A549 (cell line): Measurements from ENCODE around the gene MGRN1. TPM values are rescaled to one million over a fixed set of nuclear protein-coding genes. Genes with fewer than 3 reads are reported as not detected.

Source experiments
- ATAC-seq, 2 experiments: fragments of 200-7000 bp in 1 of 2; fragments of >200 bp in 1 of 2; cut with Nextera tagmentation in 1 of 2; cut with Tn5 transposase in 1 of 2; 3 replicates each; pipeline versions ENCODE4 v1.8.0 to v1.9.1; 2018 to 2020; ENCODE audit warnings: mild to moderate bottlenecking in 1 of 2, moderate library complexity in 1 of 2
- CTCF ChIA-PET: fragments of 300-600 bp; sonication (Branson Sonifier 250); formaldehyde crosslinking; extraction: SDS; loops from one replicate; lab custom pipeline; 2021; ENCODE audit warnings: antibody characterized with exemption, inconsistent platforms; lab: Yijun Ruan, JAX
- POLR2A ChIA-PET: fragments of 350-600 bp; formaldehyde crosslinking; extraction: SDS; loops from one replicate; lab custom pipeline; 2021; ENCODE audit warnings: antibody characterized with exemption, inconsistent platforms; lab: Yijun Ruan, JAX
- DNase-seq, 2 experiments: peaks; one replicate each; pipeline versions ENCODE4 v3.0.0 to v3.0.0-alpha.2; 2011 to 2016; ENCODE audit warnings: low read depth in 1 of 2, low spot score in 1 of 2
- FAIRE-seq: peaks from 2 replicates; lab custom pipeline; 2011; peaks lifted over from hg19 to GRCh38; lab: Jason Lieb, UNC
- H3K27ac ChIP-seq, 2 experiments: fragments of >200 bp; sonication (Bioruptor Twin); formaldehyde crosslinking; 3 replicates each; pipeline ENCODE4 v1.5.1; 2016 to 2017
- H3K4me1 ChIP-seq: fragments of >200 bp; sonication (Bioruptor Twin); formaldehyde crosslinking; 3 replicates; pipeline ENCODE4 v1.6.1; 2016
- H3K4me2 ChIP-seq: fragments of >200 bp; sonication (Bioruptor Twin); formaldehyde crosslinking; 3 replicates; pipeline ENCODE4 v1.6.1; 2016
- H3K4me3 ChIP-seq: fragments of >200 bp; sonication (Bioruptor Twin); formaldehyde crosslinking; 3 replicates; pipeline ENCODE4 v1.5.1; 2016
- H3K9me3 ChIP-seq: fragments of >200 bp; sonication (Bioruptor Twin); formaldehyde crosslinking; 3 replicates; pipeline ENCODE4 v1.6.1; 2016
- CHD2 ChIP-seq: fragments of 150-350 bp; IDR thresholded peaks from 2 replicates; pipeline ENCODE4 v1.6.1; 2014; ENCODE audit warnings: low read length; ENCODE audit not compliant: partially characterized antibody
- CHD4 ChIP-seq: fragments of 200-600 bp; sonication (generic); IDR thresholded peaks from 2 replicates; pipeline ENCODE4 v1.6.1; 2016; ENCODE audit warnings: antibody characterized with exemption, mild to moderate bottlenecking, borderline replicate concordance
- ELK1 ChIP-seq: fragments of 150-350 bp; IDR thresholded peaks from 2 replicates; pipeline ENCODE4 v1.6.1; 2014; ENCODE audit warnings: low read depth, mild to moderate bottlenecking, low read length
- EP300 ChIP-seq, 2 experiments: fragments of >200 bp; sonication (Bioruptor Twin); formaldehyde crosslinking; IDR thresholded peaks; 2 replicates in 1 of 2; 3 replicates in 1 of 2; pipeline ENCODE4 v1.6.1; 2016 to 2017
- FOSB ChIP-seq: fragments of 250-450 bp; sonication (Bioruptor Pico); IDR thresholded peaks from 2 replicates; pipeline ENCODE4 v1.5.0; 2020; ENCODE audit warnings: mild to moderate bottlenecking, moderate library complexity
- FOXS1 ChIP-seq: fragments of 250-450 bp; sonication (Bioruptor Pico); IDR thresholded peaks from 2 replicates; pipeline ENCODE4 v1.5.0; 2020; ENCODE audit warnings: mild to moderate bottlenecking, moderate library complexity
- HEYL ChIP-seq: fragments of 250-450 bp; sonication (Bioruptor Pico); IDR thresholded peaks from 2 replicates; pipeline ENCODE4 v1.8.0; 2021; ENCODE audit warnings: mild to moderate bottlenecking, moderate library complexity
- JUN ChIP-seq, 2 experiments: fragments of >200 bp; sonication (Bioruptor Twin); formaldehyde crosslinking; IDR thresholded peaks; 2 replicates in 1 of 2; 3 replicates in 1 of 2; pipeline ENCODE4 v1.6.1; 2016 to 2017
- KDM1A ChIP-seq: fragments of 200-600 bp; sonication (generic); IDR thresholded peaks from 2 replicates; pipeline ENCODE4 v1.6.1; 2016; ENCODE audit warnings: low read depth, mild to moderate bottlenecking
- KDM5A ChIP-seq: fragments of 200-600 bp; sonication (generic); IDR thresholded peaks from 2 replicates; pipeline ENCODE4 v1.6.1; 2016; ENCODE audit warnings: antibody characterized with exemption, mild to moderate bottlenecking
- MAZ ChIP-seq: fragments of 150-350 bp; IDR thresholded peaks from 2 replicates; pipeline ENCODE4 v1.6.1; 2014; ENCODE audit warnings: antibody characterized with exemption, low read depth, low read length, borderline replicate concordance
- NPAS2 ChIP-seq: fragments of 250-450 bp; sonication (Bioruptor Pico); IDR thresholded peaks from 2 replicates; pipeline ENCODE4 v1.8.0; 2022; ENCODE audit warnings: mild to moderate bottlenecking, moderate library complexity, borderline replicate concordance
- POLR2A ChIP-seq: IDR thresholded peaks from 2 replicates; pipeline ENCODE4 v1.6.1; 2012; ENCODE audit warnings: mild to moderate bottlenecking, low read length
- RARB ChIP-seq: fragments of 250-450 bp; sonication (Bioruptor Pico); IDR thresholded peaks from 2 replicates; pipeline ENCODE4 v1.8.0; 2021; ENCODE audit warnings: mild to moderate bottlenecking, moderate library complexity
- RNF2 ChIP-seq: fragments of 200-600 bp; sonication (generic); IDR thresholded peaks from 2 replicates; pipeline ENCODE4 v1.6.1; 2016; ENCODE audit warnings: low read depth, mild to moderate bottlenecking, antibody characterized with exemption, moderate library complexity, borderline replicate concordance
- ZC3H11A ChIP-seq: fragments of 450-650 bp; IDR thresholded peaks from 2 replicates; pipeline ENCODE4 v1.6.1; 2014; ENCODE audit warnings: antibody characterized with exemption, mild to moderate bottlenecking
- ZNF302 ChIP-seq: fragments of 250-450 bp; sonication (Bioruptor Pico); IDR thresholded peaks from 2 replicates; pipeline ENCODE4 v1.9.0; 2021; ENCODE audit warnings: inconsistent platforms, mild to moderate bottlenecking, moderate library complexity
- WGBS: methylation state at CpG from one replicate; pipeline ENCODE4 v1.1.6; 2017; ENCODE audit errors: missing lambda C conversion rate; 5-methylcytosine and 5-hydroxymethylcytosine counted together
- polyA plus RNA-seq, 4 experiments: library from polyadenylated mRNA; depleted of rRNA in 3 of 4; stranded (reverse); fragments of >200 nt; fragmentation: RNase III in 1 of 4; extraction: RNeasy Plus Mini Kit Qiagen cat#74134 plus additional on column Dnase treatment in 1 of 4; gene quantifications; 2 replicates in 3 of 4; 3 replicates in 1 of 4; pipeline ENCODE4 v1.2.3, GENCODE V29; 2011 to 2017
- TF ChIP-seq, protein P1 (sequence below): fragments of >200 bp; sonication (Bioruptor Twin); formaldehyde crosslinking; IDR thresholded peaks from 3 replicates; pipeline ENCODE4 v1.6.1; 2016
- TF ChIP-seq, protein P2 (sequence below): fragments of 250-450 bp; sonication (Bioruptor Pico); IDR thresholded peaks from 2 replicates; pipeline ENCODE4 v1.5.0; 2021; ENCODE audit warnings: mild to moderate bottlenecking, moderate library complexity, borderline replicate concordance
- TF ChIP-seq, protein P3 (sequence below): IDR thresholded peaks from 2 replicates; pipeline ENCODE4 v1.6.1; 2012; ENCODE audit warnings: low read depth, borderline replicate concordance

Gene MGRN1
- polyA plus RNA-seq, 2 of the 4 experiments (the other 2 are of a cell fraction), result 4.3 to 29.9 TPM

GRCh38 chr16:4726616-4727015 lies 102.0 kb downstream of the MGRN1 start:
- Histone ChIP-seq H3K4me2 (no peak overlapping the region), H3K4me3 (no peak overlapping the region), H3K4me1 (no peaks in the 10 kb centered on the region), H3K9me3 (no peaks in the 10 kb centered on the region), H3K27ac (no peak overlapping the region)
- DNase-seq (no peak), ATAC-seq (no peak), FAIRE-seq (no peak)
- ChIA-PET CTCF (interaction anchor here (1.0 kb wide), 1 partner anchor 229 kb away, joined by 3 read pairs; no protein-coding TSS in a partner anchor), POLR2A (no interaction called here)
- TF ChIP-seq RNF2 (no peak), NPAS2 (CRISPR knock-in tag) (no peak), EP300 (IDR thresholded peaks at IDR 0.05) (no peak), FOSB (CRISPR knock-in tag) (no peak), JUN (IDR thresholded peaks at IDR 0.05) (no peak), ELK1 (no peak), KDM5A (no peak)
- TF ChIP-seq, protein P1, sequence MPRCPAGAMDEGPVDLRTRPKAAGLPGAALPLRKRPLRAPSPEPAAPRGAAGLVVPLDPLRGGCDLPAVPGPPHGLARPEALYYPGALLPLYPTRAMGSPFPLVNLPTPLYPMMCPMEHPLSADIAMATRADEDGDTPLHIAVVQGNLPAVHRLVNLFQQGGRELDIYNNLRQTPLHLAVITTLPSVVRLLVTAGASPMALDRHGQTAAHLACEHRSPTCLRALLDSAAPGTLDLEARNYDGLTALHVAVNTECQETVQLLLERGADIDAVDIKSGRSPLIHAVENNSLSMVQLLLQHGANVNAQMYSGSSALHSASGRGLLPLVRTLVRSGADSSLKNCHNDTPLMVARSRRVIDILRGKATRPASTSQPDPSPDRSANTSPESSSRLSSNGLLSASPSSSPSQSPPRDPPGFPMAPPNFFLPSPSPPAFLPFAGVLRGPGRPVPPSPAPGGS, result no peak
- WGBS, result 93% methylated on average over 18 of the region's 18 CpGs

DNA sequence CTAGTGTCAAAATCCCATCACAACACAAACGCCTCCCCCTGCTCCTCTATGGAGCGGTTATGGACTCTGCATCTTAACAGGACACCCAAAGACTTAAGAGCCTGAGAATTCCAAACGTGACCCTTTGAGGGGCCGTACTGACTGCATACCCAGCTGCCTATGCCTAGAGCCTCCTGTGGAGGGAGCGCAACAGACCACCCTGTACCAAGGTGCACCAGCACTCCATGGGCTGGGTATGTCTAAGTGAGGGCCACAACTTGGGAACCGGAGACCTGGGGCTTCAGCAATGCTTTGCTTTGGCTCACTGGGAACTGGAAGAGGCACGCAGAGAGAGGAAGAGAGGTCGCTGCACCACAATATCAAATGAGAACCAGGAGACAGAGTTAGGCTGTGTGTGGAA lies 104.0 kb downstream of the MGRN1 start:
- ATAC-seq, result no peak
- CTCF ChIA-PET, result interaction anchor here (1.6 to 1.9 kb wide), 3 partner anchors 11 to 79 kb away, joined by 5 read pairs; no protein-coding TSS in a partner anchor
- POLR2A ChIA-PET, result no interaction called here

More for the DNA sequence above, 104.0 kb downstream of the MGRN1 start:
- Histone ChIP-seq H3K4me3 (no peak overlapping the region), H3K4me2 (no peak overlapping the region), H3K4me1 (peaks cover 4% of the 10 kb centered on the region; the same call in 1 of the 3 replicates), H3K27ac (no peak overlapping the region), H3K9me3 (no peaks in the 10 kb centered on the region)
- TF ChIP-seq RARB (CRISPR knock-in tag), result no peak
- no peak for TF ChIP-seq ZC3H11A
- TF ChIP-seq POLR2A, result no peak
- TF ChIP-seq, protein P2, sequence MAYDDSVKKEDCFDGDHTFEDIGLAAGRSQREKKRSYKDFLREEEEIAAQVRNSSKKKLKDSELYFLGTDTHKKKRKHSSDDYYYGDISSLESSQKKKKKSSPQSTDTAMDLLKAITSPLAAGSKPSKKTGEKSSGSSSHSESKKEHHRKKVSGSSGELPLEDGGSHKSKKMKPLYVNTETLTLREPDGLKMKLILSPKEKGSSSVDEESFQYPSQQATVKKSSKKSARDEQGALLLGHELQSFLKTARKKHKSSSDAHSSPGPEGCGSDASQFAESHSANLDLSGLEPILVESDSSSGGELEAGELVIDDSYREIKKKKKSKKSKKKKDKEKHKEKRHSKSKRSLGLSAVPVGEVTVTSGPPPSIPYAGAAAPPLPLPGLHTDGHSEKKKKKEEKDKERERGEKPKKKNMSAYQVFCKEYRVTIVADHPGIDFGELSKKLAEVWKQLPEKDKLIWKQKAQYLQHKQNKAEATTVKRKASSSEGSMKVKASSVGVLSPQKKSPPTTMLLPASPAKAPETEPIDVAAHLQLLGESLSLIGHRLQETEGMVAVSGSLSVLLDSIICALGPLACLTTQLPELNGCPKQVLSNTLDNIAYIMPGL, result no peak
- TF ChIP-seq ZNF302 (CRISPR knock-in tag), result no peak
- no peak for TF ChIP-seq FOXS1 (CRISPR knock-in tag)
- TF ChIP-seq HEYL, result no peak
- no peak for TF ChIP-seq CHD2
- TF ChIP-seq ELK1, result no peak
- no peak for TF ChIP-seq CHD4
- TF ChIP-seq, protein P3, sequence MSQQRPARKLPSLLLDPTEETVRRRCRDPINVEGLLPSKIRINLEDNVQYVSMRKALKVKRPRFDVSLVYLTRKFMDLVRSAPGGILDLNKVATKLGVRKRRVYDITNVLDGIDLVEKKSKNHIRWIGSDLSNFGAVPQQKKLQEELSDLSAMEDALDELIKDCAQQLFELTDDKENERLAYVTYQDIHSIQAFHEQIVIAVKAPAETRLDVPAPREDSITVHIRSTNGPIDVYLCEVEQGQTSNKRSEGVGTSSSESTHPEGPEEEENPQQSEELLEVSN, result no peak
- TF ChIP-seq KDM1A, result no peak
- TF ChIP-seq MAZ, result no peak
- FAIRE-seq (no peak), DNase-seq (no peak)
- WGBS, result 95% methylated on average over 7 of the region's 8 CpGs
